GM23248 (cell line): ENCODE data around the gene LAMA5. TPM values are rescaled to one million over a fixed set of nuclear protein-coding genes. Genes with fewer than 3 reads are reported as not detected.

Source experiments
- DNase-seq: peaks from one replicate; pipeline ENCODE4 v3.0.0-alpha.2; 2015
- H2AFZ ChIP-seq: fragments of 200-600 bp; sonication (generic); 2 replicates; pipeline ENCODE4 v1.6.1; 2016; ENCODE audit warnings: antibody characterized with exemption
- H3F3A ChIP-seq: fragments of 200-600 bp; sonication (generic); 2 replicates; pipeline ENCODE4 v1.6.1; 2016; ENCODE audit warnings: mild to moderate bottlenecking, antibody characterized with exemption, mixed run types; ENCODE audit not compliant: insufficient read depth
- H3K27ac ChIP-seq: fragments of 200-600 bp; sonication (generic); 2 replicates; pipeline ENCODE4 v1.5.1; 2016; ENCODE audit warnings: mild to moderate bottlenecking
- H3K27me3 ChIP-seq: fragments of 200-600 bp; sonication (generic); replicated peaks from 2 replicates; pipeline ENCODE4 v1.6.1; 2016; ENCODE audit warnings: mild to moderate bottlenecking; ENCODE audit not compliant: insufficient read depth
- H3K36me3 ChIP-seq: fragments of 200-600 bp; sonication (generic); 2 replicates; pipeline ENCODE4 v1.6.1; 2016; ENCODE audit warnings: low read depth, mild to moderate bottlenecking
- H3K4me1 ChIP-seq: fragments of 200-600 bp; sonication (generic); 2 replicates; pipeline ENCODE4 v1.6.1; 2016; ENCODE audit warnings: mild to moderate bottlenecking; ENCODE audit not compliant: insufficient read depth
- H3K4me2 ChIP-seq: fragments of 200-600 bp; sonication (generic); one replicate; pipeline ENCODE4 v1.6.1; 2016; ENCODE audit warnings: mild to moderate bottlenecking; ENCODE audit not compliant: unreplicated experiment
- H3K4me3 ChIP-seq: fragments of 200-600 bp; sonication (generic); 2 replicates; pipeline ENCODE4 v1.5.1; 2016; ENCODE audit warnings: mild to moderate bottlenecking
- H3K79me2 ChIP-seq: fragments of 200-600 bp; sonication (generic); 2 replicates; pipeline ENCODE4 v1.6.1; 2016; ENCODE audit warnings: mild to moderate bottlenecking; ENCODE audit not compliant: insufficient read depth
- H3K9ac ChIP-seq: fragments of 200-600 bp; sonication (generic); 2 replicates; pipeline ENCODE4 v1.6.1; 2016; ENCODE audit warnings: mild to moderate bottlenecking
- H3K9me2 ChIP-seq: fragments of 200-600 bp; sonication (generic); 2 replicates; pipeline ENCODE4 v1.6.1; 2016; ENCODE audit warnings: mixed run types, mild to moderate bottlenecking, moderate library complexity; ENCODE audit not compliant: insufficient read depth
- H3K9me3 ChIP-seq: fragments of 200-600 bp; sonication (generic); one replicate; pipeline ENCODE4 v1.6.1; 2017; ENCODE audit warnings: low read depth
- H4K20me1 ChIP-seq: fragments of 200-600 bp; sonication (generic); 2 replicates; pipeline ENCODE4 v1.6.0; 2016; ENCODE audit not compliant: insufficient read depth
- EZH2 ChIP-seq: fragments of 200-600 bp; sonication (generic); IDR thresholded peaks from 2 replicates; pipeline ENCODE4 v1.6.1; 2018; ENCODE audit warnings: antibody characterized with exemption, mild to moderate bottlenecking; ENCODE audit not compliant: insufficient read depth, poor library complexity, severe bottlenecking
- EZH2phosphoT487 ChIP-seq: fragments of 200-600 bp; sonication (generic); IDR thresholded peaks from 2 replicates; pipeline ENCODE4 v1.6.1; 2018; ENCODE audit warnings: antibody characterized with exemption, moderate library complexity, mild to moderate bottlenecking, low read depth; ENCODE audit not compliant: insufficient read depth
- WGBS, 2 experiments: methylation state at CpG; one replicate each; pipeline ENCODE4 v1.1.6; 2015 to 2017; ENCODE audit warnings: low lambda C conversion rate in 2 of 2, low coverage in 1 of 2; ENCODE audit errors: missing lambda C conversion rate in 2 of 2; 5-methylcytosine and 5-hydroxymethylcytosine counted together
- in situ Hi-C: fragments of 300-500 bp; cut with MboI; formaldehyde crosslinking; loops from 2 replicates; pipeline ENCODE4 v1.15.0; 2020
- polyA plus RNA-seq: library from polyadenylated mRNA; unstranded; fragments of >200 nt; fragmentation: Nextera tagmentation; extraction: Ambion mirVana; gene quantifications from 2 replicates; pipeline ENCODE4 v1.2.1, GENCODE V29; 2016
- total RNA-seq: library from RNA; depleted of rRNA; stranded (reverse); fragments of >200 nt; shearing (Covaris generic); gene quantifications from 2 replicates; pipeline ENCODE4 v1.2.3, GENCODE V29; 2014

Gene LAMA5
- total and polyA plus RNA-seq, 2 experiments from 2014 or later, result 4.5 to 6.0 TPM

GRCh38 chr20:62338294-62338620, 28.9 kb downstream of the LAMA5 start:
- WGBS, 2 experiments, result 93 to 95% methylated on average over 13 of the region's 16 CpGs
- H3K9me3 ChIP-seq, result no peaks in the 10 kb centered on the region
- no peak overlapping the region for H2AFZ ChIP-seq
- no peak overlapping the region for H3K27ac ChIP-seq
- H3K4me3 ChIP-seq, result no peak overlapping the region
- no peak overlapping the region for H3K4me2 ChIP-seq
- no peaks in the 10 kb centered on the region for H3K27me3 ChIP-seq
- TF ChIP-seq EZH2, result no peak
- no peak for TF ChIP-seq EZH2phosphoT487
- H3K79me2 ChIP-seq, result no peaks in the 10 kb centered on the region
- no peaks in the 10 kb centered on the region for H3K9me2 ChIP-seq
- H3K9ac ChIP-seq, result no peak overlapping the region
- H3K36me3 ChIP-seq, result no peaks in the 10 kb centered on the region
- H3K4me1 ChIP-seq, result no peaks in the 10 kb centered on the region
- H3F3A ChIP-seq, result no peaks in the 10 kb centered on the region
- DNase-seq, result no peak
- no peaks in the 10 kb centered on the region for H4K20me1 ChIP-seq
- in situ Hi-C loops, result no loop called here

DNA sequence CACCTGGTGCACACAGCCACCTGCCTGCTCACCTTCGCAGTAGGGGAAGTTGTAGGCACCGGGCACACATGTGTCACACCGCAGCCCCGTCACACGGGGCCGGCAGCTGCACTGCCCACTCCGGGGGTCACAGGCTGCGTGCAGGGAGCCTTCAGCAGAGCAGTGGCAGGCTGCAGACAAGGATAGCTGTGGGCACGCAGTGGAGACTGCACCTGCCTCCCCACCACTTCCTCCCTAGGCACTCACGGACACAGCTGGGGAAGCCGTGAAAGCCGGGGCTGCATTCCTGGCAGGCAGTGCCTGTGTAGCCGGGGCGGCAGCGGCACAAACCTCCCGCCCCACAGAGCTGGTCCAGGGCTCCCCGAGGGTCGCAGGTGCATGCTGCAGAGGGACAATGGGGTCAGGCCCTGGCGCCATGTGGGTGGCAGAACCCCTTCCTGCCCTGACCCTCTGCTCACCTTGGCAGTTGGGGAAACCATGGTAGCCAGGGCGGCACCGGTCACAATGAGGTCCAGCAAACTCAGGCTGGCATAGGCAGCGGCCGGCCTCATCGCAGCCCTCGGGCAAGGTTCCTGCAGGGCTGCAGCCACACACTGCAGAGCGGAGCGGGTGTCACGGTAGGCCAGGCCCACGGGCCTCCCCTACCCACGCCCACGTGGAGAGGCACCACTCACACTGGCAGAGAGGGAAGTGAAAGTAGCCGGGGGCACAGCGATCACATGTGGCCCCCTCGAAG, 29.4 kb downstream of the LAMA5 start:
- no peak for DNase-seq
- Histone ChIP-seq H3K4me1 (no peaks in the 10 kb centered on the region), H3K9ac (no peak overlapping the region), H3K36me3 (no peaks in the 10 kb centered on the region), H4K20me1 (no peaks in the 10 kb centered on the region), H3K4me2 (no peak overlapping the region), H3K27ac (no peak overlapping the region), H3K27me3 (no peaks in the 10 kb centered on the region), H3F3A (no peaks in the 10 kb centered on the region), H3K79me2 (no peaks in the 10 kb centered on the region), H3K9me2 (no peaks in the 10 kb centered on the region), H3K4me3 (no peak overlapping the region), H2AFZ (no peak overlapping the region), H3K9me3 (no peaks in the 10 kb centered on the region)
- in situ Hi-C loops, result no loop called here
- TF ChIP-seq EZH2phosphoT487 (no peak), EZH2 (no peak)
- 80 to 83% methylated on average over 31 to 34 of the region's 34 CpGs for WGBS, 2 experiments

DNA sequence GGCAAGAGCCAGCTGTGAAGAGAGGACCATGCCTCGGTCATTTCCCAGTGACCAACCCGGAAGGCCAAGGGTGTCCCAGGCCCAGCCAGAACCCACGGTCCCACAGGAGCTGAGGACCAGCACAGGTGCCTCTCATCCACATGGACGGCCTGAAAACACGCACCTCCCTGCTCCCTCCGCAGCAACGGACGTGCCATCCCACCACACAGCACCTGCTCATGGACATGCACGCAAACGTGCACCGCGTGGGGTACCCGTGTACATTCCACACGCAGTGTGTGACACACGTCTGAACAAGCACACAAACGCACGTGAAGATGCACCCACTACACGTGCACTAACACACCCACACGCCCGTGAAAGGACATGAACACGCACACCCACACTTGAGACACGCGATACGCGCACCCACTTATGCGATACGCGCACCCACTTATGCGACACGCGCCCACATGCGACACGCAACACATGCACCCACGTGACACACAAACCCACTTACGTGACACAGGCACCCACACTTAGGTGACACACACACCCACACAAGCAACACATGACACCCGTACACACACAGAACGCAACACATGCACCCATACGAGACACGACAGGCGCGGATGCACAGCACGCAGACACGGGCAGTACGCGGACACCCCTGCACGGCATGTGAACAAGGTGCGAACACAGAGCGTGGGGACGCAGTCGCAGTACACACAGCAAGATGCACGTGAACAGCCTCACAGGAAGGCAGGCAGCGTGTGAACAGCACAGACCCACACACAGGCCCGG, 30.1 kb downstream of the LAMA5 start:
- no peak overlapping the region for H3K4me2 ChIP-seq
- no peak overlapping the region for H3K27ac ChIP-seq
- in situ Hi-C loops, result no loop called here
- H3K79me2 ChIP-seq, result no peaks in the 10 kb centered on the region
- no peaks in the 10 kb centered on the region for H3K9me2 ChIP-seq
- no peak for DNase-seq
- H3K9me3 ChIP-seq, result no peaks in the 10 kb centered on the region
- H2AFZ ChIP-seq, result no peak overlapping the region
- no peaks in the 10 kb centered on the region for H3K4me1 ChIP-seq
- H4K20me1 ChIP-seq, result no peaks in the 10 kb centered on the region
- H3K27me3 ChIP-seq, result no peaks in the 10 kb centered on the region
- no peaks in the 10 kb centered on the region for H3F3A ChIP-seq
- TF ChIP-seq EZH2 (no peak), EZH2phosphoT487 (no peak)
- H3K4me3 ChIP-seq, result no peak overlapping the region
- H3K9ac ChIP-seq, result no peak overlapping the region
- H3K36me3 ChIP-seq, result no peaks in the 10 kb centered on the region
- 88 to 89% methylated on average over 48 to 51 of the region's 53 CpGs for WGBS, 2 experiments

GRCh38 chr20:62336329-62336728, 30.8 kb downstream of the LAMA5 start:
- H3K9me2 ChIP-seq, result no peaks in the 10 kb centered on the region
- H3K9me3 ChIP-seq, result no peaks in the 10 kb centered on the region
- no peak overlapping the region for H3K4me2 ChIP-seq
- H2AFZ ChIP-seq, result no peak overlapping the region
- H3K4me3 ChIP-seq, result no peak overlapping the region
- no peaks in the 10 kb centered on the region for H3K27me3 ChIP-seq
- H3K27ac ChIP-seq, result no peak overlapping the region
- H3K36me3 ChIP-seq, result no peaks in the 10 kb centered on the region
- WGBS, 2 experiments, result 65 to 66% methylated on average over 11 of the region's 11 CpGs
- no peaks in the 10 kb centered on the region for H4K20me1 ChIP-seq
- H3K4me1 ChIP-seq, result no peaks in the 10 kb centered on the region
- no peak for TF ChIP-seq EZH2
- no peak for TF ChIP-seq EZH2phosphoT487
- in situ Hi-C loops, result no loop called here
- no peaks in the 10 kb centered on the region for H3K79me2 ChIP-seq
- no peak overlapping the region for H3K9ac ChIP-seq
- no peak for DNase-seq
- H3F3A ChIP-seq, result no peaks in the 10 kb centered on the region
